Measurements from ENCODE around the gene CRNN. TPM values are rescaled to one million over a fixed set of nuclear protein-coding genes. Genes with fewer than 3 reads are reported as not detected.

Gene CRNN
- total RNA-seq, 1 experiment from 2014 or later: not detected

DNA sequence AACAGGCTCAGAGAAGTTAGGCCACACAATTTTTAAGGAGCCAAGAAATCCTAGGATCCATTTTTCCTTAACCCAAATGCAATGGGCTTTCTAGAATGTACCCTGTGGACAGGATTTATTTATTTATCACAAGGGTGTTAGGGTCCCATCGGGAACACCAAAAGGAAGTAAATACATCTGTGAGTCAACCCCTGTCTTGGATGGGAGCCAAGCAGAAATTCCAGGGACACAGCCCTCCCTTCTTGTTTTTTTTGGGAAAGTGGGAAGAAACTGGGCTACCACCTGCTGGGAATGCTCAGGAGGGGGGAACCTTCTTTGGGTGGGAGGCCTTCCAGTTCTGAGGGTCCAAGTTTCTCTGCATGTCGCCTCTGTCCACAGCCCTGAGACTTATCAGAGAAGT lies 1.3 kb downstream of the CRNN start:
- Mint-ChIP-seq H3K4me1 (no peaks in the 10 kb centered on the region), H3K27me3 (ENCODE audit: low read depth) (peaks cover 7% of the 10 kb centered on the region), H3K9me3 (peaks cover 80% of the 10 kb centered on the region), H3K27ac (no peak overlapping the region), H3K36me3 (peaks cover 69% of the 10 kb centered on the region), H3K4me3 (no peak overlapping the region)
- no peak for TF ChIP-seq ATF1 (CRISPR knock-in tag; IDR thresholded peaks at IDR 0.05)
- no peak for TF ChIP-seq HMGA2 (CRISPR knock-in tag; IDR thresholded peaks at IDR 0.05)
- no peak for TF ChIP-seq SMAD3 (CRISPR knock-in tag; IDR thresholded peaks at IDR 0.05; ENCODE audit: borderline replicate concordance)
- no peak for TF ChIP-seq FOXK1 (CRISPR knock-in tag; IDR thresholded peaks at IDR 0.05)
- TF ChIP-seq NR1H2 (CRISPR knock-in tag; IDR thresholded peaks at IDR 0.05): no peak
- TF ChIP-seq TP53 (CRISPR knock-in tag; IDR thresholded peaks at IDR 0.05): no peak
- TF ChIP-seq, protein P1, sequence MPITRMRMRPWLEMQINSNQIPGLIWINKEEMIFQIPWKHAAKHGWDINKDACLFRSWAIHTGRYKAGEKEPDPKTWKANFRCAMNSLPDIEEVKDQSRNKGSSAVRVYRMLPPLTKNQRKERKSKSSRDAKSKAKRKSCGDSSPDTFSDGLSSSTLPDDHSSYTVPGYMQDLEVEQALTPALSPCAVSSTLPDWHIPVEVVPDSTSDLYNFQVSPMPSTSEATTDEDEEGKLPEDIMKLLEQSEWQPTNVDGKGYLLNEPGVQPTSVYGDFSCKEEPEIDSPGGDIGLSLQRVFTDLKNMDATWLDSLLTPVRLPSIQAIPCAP (CRISPR knock-in tag; IDR thresholded peaks at IDR 0.05): no peak
- TF ChIP-seq TEAD1 (CRISPR knock-in tag; IDR thresholded peaks at IDR 0.05): no peak
- TF ChIP-seq, protein P2, sequence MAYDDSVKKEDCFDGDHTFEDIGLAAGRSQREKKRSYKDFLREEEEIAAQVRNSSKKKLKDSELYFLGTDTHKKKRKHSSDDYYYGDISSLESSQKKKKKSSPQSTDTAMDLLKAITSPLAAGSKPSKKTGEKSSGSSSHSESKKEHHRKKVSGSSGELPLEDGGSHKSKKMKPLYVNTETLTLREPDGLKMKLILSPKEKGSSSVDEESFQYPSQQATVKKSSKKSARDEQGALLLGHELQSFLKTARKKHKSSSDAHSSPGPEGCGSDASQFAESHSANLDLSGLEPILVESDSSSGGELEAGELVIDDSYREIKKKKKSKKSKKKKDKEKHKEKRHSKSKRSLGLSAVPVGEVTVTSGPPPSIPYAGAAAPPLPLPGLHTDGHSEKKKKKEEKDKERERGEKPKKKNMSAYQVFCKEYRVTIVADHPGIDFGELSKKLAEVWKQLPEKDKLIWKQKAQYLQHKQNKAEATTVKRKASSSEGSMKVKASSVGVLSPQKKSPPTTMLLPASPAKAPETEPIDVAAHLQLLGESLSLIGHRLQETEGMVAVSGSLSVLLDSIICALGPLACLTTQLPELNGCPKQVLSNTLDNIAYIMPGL (CRISPR knock-in tag; IDR thresholded peaks at IDR 0.05): no peak
- TF ChIP-seq, protein P3, sequence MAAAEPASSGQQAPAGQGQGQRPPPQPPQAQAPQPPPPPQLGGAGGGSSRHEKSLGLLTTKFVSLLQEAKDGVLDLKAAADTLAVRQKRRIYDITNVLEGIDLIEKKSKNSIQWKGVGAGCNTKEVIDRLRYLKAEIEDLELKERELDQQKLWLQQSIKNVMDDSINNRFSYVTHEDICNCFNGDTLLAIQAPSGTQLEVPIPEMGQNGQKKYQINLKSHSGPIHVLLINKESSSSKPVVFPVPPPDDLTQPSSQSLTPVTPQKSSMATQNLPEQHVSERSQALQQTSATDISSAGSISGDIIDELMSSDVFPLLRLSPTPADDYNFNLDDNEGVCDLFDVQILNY (CRISPR knock-in tag; IDR thresholded peaks at IDR 0.05): no peak
- TF ChIP-seq ETV6 (CRISPR knock-in tag; IDR thresholded peaks at IDR 0.05): no peak
- TF ChIP-seq GTF2I (CRISPR knock-in tag; conservative IDR thresholded peaks at IDR 0.05): no peak
- no peak for TF ChIP-seq JUN (CRISPR knock-in tag; IDR thresholded peaks at IDR 0.05)
- TF ChIP-seq FOXJ3 (CRISPR knock-in tag; IDR thresholded peaks at IDR 0.05; ENCODE audit: borderline replicate concordance): no peak
- no peak for TF ChIP-seq FOXP1 (CRISPR knock-in tag; IDR thresholded peaks at IDR 0.05; ENCODE audit: borderline replicate concordance)
- TF ChIP-seq, protein P4, sequence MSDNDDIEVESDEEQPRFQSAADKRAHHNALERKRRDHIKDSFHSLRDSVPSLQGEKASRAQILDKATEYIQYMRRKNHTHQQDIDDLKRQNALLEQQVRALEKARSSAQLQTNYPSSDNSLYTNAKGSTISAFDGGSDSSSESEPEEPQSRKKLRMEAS (CRISPR knock-in tag; IDR thresholded peaks at IDR 0.05): no peak
- TF ChIP-seq, protein P5, sequence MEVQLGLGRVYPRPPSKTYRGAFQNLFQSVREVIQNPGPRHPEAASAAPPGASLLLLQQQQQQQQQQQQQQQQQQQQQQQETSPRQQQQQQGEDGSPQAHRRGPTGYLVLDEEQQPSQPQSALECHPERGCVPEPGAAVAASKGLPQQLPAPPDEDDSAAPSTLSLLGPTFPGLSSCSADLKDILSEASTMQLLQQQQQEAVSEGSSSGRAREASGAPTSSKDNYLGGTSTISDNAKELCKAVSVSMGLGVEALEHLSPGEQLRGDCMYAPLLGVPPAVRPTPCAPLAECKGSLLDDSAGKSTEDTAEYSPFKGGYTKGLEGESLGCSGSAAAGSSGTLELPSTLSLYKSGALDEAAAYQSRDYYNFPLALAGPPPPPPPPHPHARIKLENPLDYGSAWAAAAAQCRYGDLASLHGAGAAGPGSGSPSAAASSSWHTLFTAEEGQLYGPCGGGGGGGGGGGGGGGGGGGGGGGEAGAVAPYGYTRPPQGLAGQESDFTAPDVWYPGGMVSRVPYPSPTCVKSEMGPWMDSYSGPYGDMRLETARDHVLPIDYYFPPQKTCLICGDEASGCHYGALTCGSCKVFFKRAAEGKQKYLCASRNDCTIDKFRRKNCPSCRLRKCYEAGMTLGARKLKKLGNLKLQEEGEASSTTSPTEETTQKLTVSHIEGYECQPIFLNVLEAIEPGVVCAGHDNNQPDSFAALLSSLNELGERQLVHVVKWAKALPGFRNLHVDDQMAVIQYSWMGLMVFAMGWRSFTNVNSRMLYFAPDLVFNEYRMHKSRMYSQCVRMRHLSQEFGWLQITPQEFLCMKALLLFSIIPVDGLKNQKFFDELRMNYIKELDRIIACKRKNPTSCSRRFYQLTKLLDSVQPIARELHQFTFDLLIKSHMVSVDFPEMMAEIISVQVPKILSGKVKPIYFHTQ (CRISPR knock-in tag; IDR thresholded peaks at IDR 0.05): no peak
- TF ChIP-seq EMX1 (CRISPR knock-in tag; IDR thresholded peaks at IDR 0.05): no peak
- TF ChIP-seq ZNF423 (CRISPR knock-in tag; IDR thresholded peaks at IDR 0.05): no peak
- POLR2A ChIA-PET: no interaction called here
- DNase-seq (ENCODE audit: low spot score) (no peak), ATAC-seq (no peak)
- CTCF ChIA-PET: no interaction called here

DNA sequence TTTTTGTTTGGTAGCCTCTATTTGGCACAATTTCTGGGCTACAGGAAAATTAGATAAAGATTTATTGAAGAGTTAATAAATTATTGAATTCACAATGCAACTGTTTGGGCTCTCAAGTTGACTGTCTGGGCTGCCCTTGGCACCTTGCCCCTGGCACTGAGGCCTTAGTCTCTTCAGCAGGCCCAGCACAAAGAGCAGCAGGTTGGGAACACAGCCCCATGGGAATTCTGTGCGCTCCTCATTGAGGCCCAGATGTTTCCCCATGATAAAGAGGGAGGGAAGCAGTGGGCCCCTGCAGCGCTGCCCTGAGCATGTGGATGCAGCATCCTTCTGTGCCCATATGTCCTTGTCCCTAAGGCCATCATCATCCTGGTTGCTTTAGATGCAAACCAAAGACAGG lies 2.9 kb downstream of the CRNN start:
- peaks cover 68% of the 10 kb centered on the region for H3K36me3 Mint-ChIP-seq
- CTCF ChIA-PET: no interaction called here

More for the DNA sequence above, 2.9 kb downstream of the CRNN start:
- DNase-seq (ENCODE audit: low spot score) (no peak), ATAC-seq (no peak)
- no peak for TF ChIP-seq ZNF138 (CRISPR knock-in tag; conservative IDR thresholded peaks at IDR 0.05)
- TF ChIP-seq, protein P6, sequence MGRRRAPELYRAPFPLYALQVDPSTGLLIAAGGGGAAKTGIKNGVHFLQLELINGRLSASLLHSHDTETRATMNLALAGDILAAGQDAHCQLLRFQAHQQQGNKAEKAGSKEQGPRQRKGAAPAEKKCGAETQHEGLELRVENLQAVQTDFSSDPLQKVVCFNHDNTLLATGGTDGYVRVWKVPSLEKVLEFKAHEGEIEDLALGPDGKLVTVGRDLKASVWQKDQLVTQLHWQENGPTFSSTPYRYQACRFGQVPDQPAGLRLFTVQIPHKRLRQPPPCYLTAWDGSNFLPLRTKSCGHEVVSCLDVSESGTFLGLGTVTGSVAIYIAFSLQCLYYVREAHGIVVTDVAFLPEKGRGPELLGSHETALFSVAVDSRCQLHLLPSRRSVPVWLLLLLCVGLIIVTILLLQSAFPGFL (CRISPR knock-in tag; IDR thresholded peaks at IDR 0.05; ENCODE audit: borderline replicate concordance): no peak
- TF ChIP-seq ZNF416 (CRISPR knock-in tag; IDR thresholded peaks at IDR 0.05): no peak
- TF ChIP-seq CBFB (CRISPR knock-in tag; IDR thresholded peaks at IDR 0.05; ENCODE audit: low read depth): no peak
- TF ChIP-seq, protein P7, sequence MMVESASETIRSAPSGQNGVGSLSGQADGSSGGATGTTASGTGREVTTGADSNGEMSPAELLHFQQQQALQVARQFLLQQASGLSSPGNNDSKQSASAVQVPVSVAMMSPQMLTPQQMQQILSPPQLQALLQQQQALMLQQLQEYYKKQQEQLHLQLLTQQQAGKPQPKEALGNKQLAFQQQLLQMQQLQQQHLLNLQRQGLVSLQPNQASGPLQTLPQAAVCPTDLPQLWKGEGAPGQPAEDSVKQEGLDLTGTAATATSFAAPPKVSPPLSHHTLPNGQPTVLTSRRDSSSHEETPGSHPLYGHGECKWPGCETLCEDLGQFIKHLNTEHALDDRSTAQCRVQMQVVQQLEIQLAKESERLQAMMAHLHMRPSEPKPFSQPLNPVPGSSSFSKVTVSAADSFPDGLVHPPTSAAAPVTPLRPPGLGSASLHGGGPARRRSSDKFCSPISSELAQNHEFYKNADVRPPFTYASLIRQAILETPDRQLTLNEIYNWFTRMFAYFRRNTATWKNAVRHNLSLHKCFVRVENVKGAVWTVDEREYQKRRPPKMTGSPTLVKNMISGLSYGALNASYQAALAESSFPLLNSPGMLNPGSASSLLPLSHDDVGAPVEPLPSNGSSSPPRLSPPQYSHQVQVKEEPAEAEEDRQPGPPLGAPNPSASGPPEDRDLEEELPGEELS (CRISPR knock-in tag; IDR thresholded peaks at IDR 0.05): no peak
- TF ChIP-seq, protein P8, sequence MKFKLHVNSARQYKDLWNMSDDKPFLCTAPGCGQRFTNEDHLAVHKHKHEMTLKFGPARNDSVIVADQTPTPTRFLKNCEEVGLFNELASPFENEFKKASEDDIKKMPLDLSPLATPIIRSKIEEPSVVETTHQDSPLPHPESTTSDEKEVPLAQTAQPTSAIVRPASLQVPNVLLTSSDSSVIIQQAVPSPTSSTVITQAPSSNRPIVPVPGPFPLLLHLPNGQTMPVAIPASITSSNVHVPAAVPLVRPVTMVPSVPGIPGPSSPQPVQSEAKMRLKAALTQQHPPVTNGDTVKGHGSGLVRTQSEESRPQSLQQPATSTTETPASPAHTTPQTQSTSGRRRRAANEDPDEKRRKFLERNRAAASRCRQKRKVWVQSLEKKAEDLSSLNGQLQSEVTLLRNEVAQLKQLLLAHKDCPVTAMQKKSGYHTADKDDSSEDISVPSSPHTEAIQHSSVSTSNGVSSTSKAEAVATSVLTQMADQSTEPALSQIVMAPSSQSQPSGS (CRISPR knock-in tag; IDR thresholded peaks at IDR 0.05; ENCODE audit: borderline replicate concordance, low read depth): no peak
- Mint-ChIP-seq H3K27me3 (ENCODE audit: low read depth) (peaks cover 7% of the 10 kb centered on the region), H3K4me3 (no peak overlapping the region), H3K4me1 (no peaks in the 10 kb centered on the region), H3K9me3 (peaks cover 81% of the 10 kb centered on the region), H3K27ac (no peak overlapping the region)
- POLR2A ChIA-PET: no interaction called here
